Endothelial cell of umbilical vein (primary cell): ENCODE measurements around the gene ERG. TPM values are rescaled to one million over a fixed set of nuclear protein-coding genes. Genes with fewer than 3 reads are reported as not detected.

Experiments used
- BruUV-seq: library from RNA; stranded (reverse); fragments of 400-500 nt; replicated peaks from 2 replicates; lab custom pipeline; 2021; lab: Mats Ljungman, UMichigan
- CTCF ChIA-PET: fragments of 300-600, 350-600 bp; sonication (Branson Sonifier 250); formaldehyde crosslinking; loops from one replicate; lab custom pipeline; 2021; ENCODE audit warnings: antibody characterized with exemption, inconsistent platforms; lab: Charles Lee
- POLR2A ChIA-PET: fragments of 300-600, 350-600 bp; sonication (Branson Sonifier 250); formaldehyde crosslinking; loops from one replicate; lab custom pipeline; 2021; ENCODE audit warnings: antibody characterized with exemption, inconsistent platforms; lab: Charles Lee
- DNase-seq: peaks from one replicate; pipeline ENCODE4 v3.0.0-alpha.2; 2011; ENCODE audit warnings: low read depth, low spot score
- FAIRE-seq: peaks from 2 replicates; lab custom pipeline; 2011; peaks lifted over from hg19 to GRCh38; lab: Jason Lieb, UNC
- H2AFZ ChIP-seq: 2 replicates; pipeline ENCODE4 v1.6.0; 2012; ENCODE audit warnings: low read depth, low read length, control low read depth, inconsistent platforms
- H3K27ac ChIP-seq: 2 replicates; pipeline ENCODE4 v1.5.1; 2011; ENCODE audit warnings: low read depth, mild to moderate bottlenecking, control low read depth, low read length, moderate library complexity; ENCODE audit not compliant: insufficient read depth
- H3K27me3 ChIP-seq, 2 experiments: 2 replicates each; pipeline versions ENCODE4 v1.6.0 to v1.6.1; 2011; ENCODE audit warnings: low read length in 2 of 2, mixed read lengths in 1 of 2; ENCODE audit not compliant: control insufficient read depth in 2 of 2, insufficient read depth in 2 of 2
- H3K36me3 ChIP-seq, 2 experiments: 2 replicates in 1 of 2; 3 replicates in 1 of 2; pipeline ENCODE4 v1.5.1; 2011; ENCODE audit warnings: low read length in 2 of 2, mild to moderate bottlenecking in 1 of 2, moderate library complexity in 1 of 2; ENCODE audit not compliant: control insufficient read depth in 2 of 2, insufficient read depth in 2 of 2; ENCODE audit errors: extremely low read depth in 1 of 2
- H3K4me1 ChIP-seq: 3 replicates; pipeline ENCODE4 v1.5.1; 2011; ENCODE audit warnings: mild to moderate bottlenecking, low read length; ENCODE audit not compliant: control insufficient read depth, insufficient read depth; ENCODE audit errors: extremely low read depth
- H3K4me2 ChIP-seq: 2 replicates; pipeline ENCODE4 v1.6.1; 2011; ENCODE audit warnings: low read length, control low read depth, mixed read lengths; ENCODE audit not compliant: insufficient read depth
- H3K4me3 ChIP-seq, 3 experiments: fragments of 200-600 bp in 1 of 3; sonication (generic), shearing (Covaris generic) in 1 of 3; replicated peaks in 1 of 3; 2 replicates each; pipeline ENCODE4 v1.5.1; 2011 to 2016; ENCODE audit warnings: control low read depth in 3 of 3, low read length in 3 of 3, mild to moderate bottlenecking in 2 of 3, inconsistent platforms in 1 of 3, low read depth in 1 of 3, moderate library complexity in 1 of 3; ENCODE audit not compliant: insufficient read depth in 1 of 3
- H3K79me2 ChIP-seq: 2 replicates; pipeline ENCODE4 v1.6.0; 2012; ENCODE audit warnings: low read length, inconsistent platforms; ENCODE audit not compliant: control insufficient read depth, insufficient read depth
- H3K9ac ChIP-seq: replicated peaks from 2 replicates; pipeline ENCODE3; 2011; ENCODE audit warnings: low read length, control low read depth; ENCODE audit not compliant: insufficient read depth; ENCODE audit errors: extremely low read depth
- H3K9me1 ChIP-seq: replicated peaks from 3 replicates; pipeline ENCODE4 v1.6.0; 2011; ENCODE audit warnings: mild to moderate bottlenecking, low read length; ENCODE audit not compliant: control insufficient read depth, insufficient read depth; ENCODE audit errors: extremely low read depth
- H3K9me3 ChIP-seq: replicated peaks from 2 replicates; pipeline ENCODE4 v1.5.1; 2012; ENCODE audit warnings: low read length, inconsistent platforms; ENCODE audit not compliant: control insufficient read depth, insufficient read depth
- H4K20me1 ChIP-seq: replicated peaks from 2 replicates; pipeline ENCODE3; 2011; ENCODE audit warnings: mild to moderate bottlenecking, low read length; ENCODE audit not compliant: control insufficient read depth, insufficient read depth; ENCODE audit errors: extremely low read depth
- GATA2 ChIP-seq: IDR thresholded peaks from 2 replicates; pipeline ENCODE4 v1.7.0; 2011; ENCODE audit warnings: low read depth, mild to moderate bottlenecking, moderate library complexity, mixed read lengths, low read length; ENCODE audit not compliant: insufficient read length, insufficient read depth
- dilution Hi-C: fragments of 300-500 bp; cut with MboI; formaldehyde crosslinking; loops from one replicate; pipeline ENCODE4 v1.15.0; 2019; ENCODE audit warnings: low sequenced_read_pairs; ENCODE audit not compliant: extremely low pct_ligation_motif_present
- intact Hi-C: fragments of 100-400 bp; cut with micrococcal nuclease; formaldehyde crosslinking; loops from one replicate; pipeline ENCODE4 v1.10.0; 2022
- polyA plus RNA-seq, 4 experiments: library from polyadenylated mRNA; depleted of rRNA in 3 of 4; stranded (reverse) in 3 of 4; unstranded in 1 of 4; fragments of >200 nt; gene quantifications; 2 replicates each; pipeline versions ENCODE4 v1.2.1 to v1.2.3, GENCODE V29; 2011 to 2012; ENCODE audit warnings: missing spikeins in 1 of 4
- total RNA-seq: library from RNA; stranded (reverse); gene quantifications from 2 replicates; pipeline ENCODE4 v1.2.3, GENCODE V29; 2021
- TF ChIP-seq, protein P1 (sequence below), 2 donors: IDR thresholded peaks; 1 replicate in 1 of 2; 2 replicates in 1 of 2; pipeline ENCODE4 v1.5.1; 2011; ENCODE audit warnings: low read length in 2 of 2, mild to moderate bottlenecking in 2 of 2, moderate library complexity in 2 of 2, control low read depth in 1 of 2, inconsistent platforms in 1 of 2, low read depth in 1 of 2; ENCODE audit not compliant: insufficient read depth in 1 of 2; ENCODE audit errors: extremely low read depth in 1 of 2

The ERG gene
- total and polyA plus RNA-seq, 2 donors (not counting 3 experiments of a cell fraction or from before 2014, with no cell fraction given), result 173 to 210 TPM

DNA sequence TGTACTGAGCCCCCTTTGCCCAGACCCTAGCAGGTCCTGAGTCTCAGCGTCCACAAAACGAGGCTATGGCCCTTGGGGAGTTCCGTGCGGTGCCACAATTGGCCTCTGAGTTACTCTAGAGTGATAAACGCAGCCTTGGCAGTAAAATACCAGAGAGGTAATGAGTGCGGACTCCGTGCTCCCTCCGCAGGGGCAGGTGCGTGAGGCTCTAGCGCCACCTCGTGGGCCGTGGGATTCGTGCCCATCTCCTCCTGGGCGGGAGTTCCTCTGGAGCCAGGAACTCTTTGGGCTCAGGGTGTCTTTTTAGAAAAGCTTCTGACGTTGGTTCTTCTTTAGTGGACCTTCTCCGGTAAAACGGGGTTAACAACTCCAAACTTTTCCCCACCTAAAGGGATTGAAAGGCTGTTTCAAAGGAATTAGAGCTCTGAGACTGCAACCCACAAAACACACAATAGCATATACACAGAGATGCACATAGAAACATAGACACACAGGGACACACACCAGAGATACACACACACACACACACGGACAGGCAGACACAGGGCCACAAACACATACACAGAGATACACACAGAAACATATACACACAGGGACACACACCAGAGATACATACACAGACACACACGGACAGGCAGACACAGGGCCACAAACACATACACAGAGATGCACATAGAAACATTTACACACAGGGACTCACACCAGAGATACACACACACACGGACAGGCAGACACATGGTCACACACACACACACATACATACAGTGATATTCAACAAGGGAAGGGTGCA is 142.1 kb downstream of the ERG start:
- POLR2A ChIA-PET, result interaction anchor here (0.6 kb wide), 1 partner anchor 154 kb away, joined by 4 read pairs; no protein-coding TSS in a partner anchor
- BruUV-seq, result no TSS peak
- FAIRE-seq (peak; percentile 94), DNase-seq (peak; percentile 70)
- Histone ChIP-seq H2AFZ (peak overlapping the region; percentile 73), H3K27me3 (peaks cover 0 to 2% of the 10 kb centered on the region in 2 experiments), H4K20me1 (no peaks in the 10 kb centered on the region), H3K9ac (no peak overlapping the region), H3K9me1 (no peaks in the 10 kb centered on the region), H3K9me3 (no peaks in the 10 kb centered on the region), H3K79me2 (no peaks in the 10 kb centered on the region), H3K36me3 (no peaks in the 10 kb centered on the region), H3K4me1 (peaks cover 14% of the 10 kb centered on the region), H3K4me3 (no peak overlapping the region), H3K4me2 (no peak overlapping the region), H3K27ac (no peak overlapping the region)
- intact Hi-C loops, result loop anchor here (1.0 to 10.0 kb wide), 6 partner anchors 137 to 656 kb away; partner anchors contain the start of gene KCNJ6
- CTCF ChIA-PET, result interaction anchor here (0.7 to 9.7 kb wide), 16 partner anchors 10 to 661 kb away, joined by 3 to 740 read pairs (median 4); partner anchors contain the start of gene KCNJ6
- dilution Hi-C loops, result loop anchor here (10.0 kb wide), 1 partner anchor 191 kb away; no protein-coding TSS in a partner anchor
- TF ChIP-seq GATA2, result no peak
- TF ChIP-seq, protein P1, sequence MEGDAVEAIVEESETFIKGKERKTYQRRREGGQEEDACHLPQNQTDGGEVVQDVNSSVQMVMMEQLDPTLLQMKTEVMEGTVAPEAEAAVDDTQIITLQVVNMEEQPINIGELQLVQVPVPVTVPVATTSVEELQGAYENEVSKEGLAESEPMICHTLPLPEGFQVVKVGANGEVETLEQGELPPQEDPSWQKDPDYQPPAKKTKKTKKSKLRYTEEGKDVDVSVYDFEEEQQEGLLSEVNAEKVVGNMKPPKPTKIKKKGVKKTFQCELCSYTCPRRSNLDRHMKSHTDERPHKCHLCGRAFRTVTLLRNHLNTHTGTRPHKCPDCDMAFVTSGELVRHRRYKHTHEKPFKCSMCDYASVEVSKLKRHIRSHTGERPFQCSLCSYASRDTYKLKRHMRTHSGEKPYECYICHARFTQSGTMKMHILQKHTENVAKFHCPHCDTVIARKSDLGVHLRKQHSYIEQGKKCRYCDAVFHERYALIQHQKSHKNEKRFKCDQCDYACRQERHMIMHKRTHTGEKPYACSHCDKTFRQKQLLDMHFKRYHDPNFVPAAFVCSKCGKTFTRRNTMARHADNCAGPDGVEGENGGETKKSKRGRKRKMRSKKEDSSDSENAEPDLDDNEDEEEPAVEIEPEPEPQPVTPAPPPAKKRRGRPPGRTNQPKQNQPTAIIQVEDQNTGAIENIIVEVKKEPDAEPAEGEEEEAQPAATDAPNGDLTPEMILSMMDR (IDR thresholded peaks at IDR 0.05; ENCODE audit: extremely low read depth in 1 of 2, insufficient read depth in 1 of 2, low read depth in 1 of 2, low read length in 2 of 2), result peak; percentile 95 to 97
